ENCODE measurements around the gene ZFP91.

The ZFP91 gene

GRCh38 chr11:58649623-58650022, 70.8 kb downstream of the ZFP91 start:
- ChIA-PET POLR2A (ENCODE audit: low non-redundant PET) (no interaction called here), CTCF (interaction anchor here (0.5 kb wide), 1 partner anchor 233 kb away, joined by 3 read pairs; no protein-coding TSS in a partner anchor)
- TF ChIP-seq CTCF (conservative IDR thresholded peaks at IDR 0.05; ENCODE audit: low read depth), result no peak

GRCh38 chr11:58650496-58650895, 71.6 kb downstream of the ZFP91 start:
- no peak for TF ChIP-seq CTCF (conservative IDR thresholded peaks at IDR 0.05; ENCODE audit: low read depth)
- CTCF ChIA-PET, result interaction anchor here (1.6 kb wide), 1 partner anchor 138 kb away, joined by 3 read pairs; no protein-coding TSS in a partner anchor
- no peak overlapping the region for H3K27ac ChIP-seq
- POLR2A ChIA-PET (ENCODE audit: low non-redundant PET), result no interaction called here
- DNase-seq (ENCODE audit: low spot score), result no peak

More at GRCh38 chr11:58649623-58650022, 70.8 kb downstream of the ZFP91 start:
- H3K27ac ChIP-seq, result no peak overlapping the region
- DNase-seq (ENCODE audit: low spot score), result no peak

- DNase-seq (ENCODE audit: low spot score), result no peak
- POLR2A ChIA-PET (ENCODE audit: low non-redundant PET), result no interaction called here
- H3K27ac ChIP-seq, result no peak overlapping the region
- CTCF ChIA-PET, result interaction anchor here (2.9 kb wide), 1 partner anchor 24 kb away, joined by 9 read pairs; no protein-coding TSS in a partner anchor
- TF ChIP-seq CTCF (conservative IDR thresholded peaks at IDR 0.05; ENCODE audit: low read depth), result no peak
Observed at GRCh38 chr11:58652726-58653280, 73.9 kb downstream of the ZFP91 start.

- peak; percentile 76 for DNase-seq (ENCODE audit: low spot score)
- POLR2A ChIA-PET (ENCODE audit: low non-redundant PET), result no interaction called here
Observed at GRCh38 chr11:58654079-58654907, 75.4 kb downstream of the ZFP91 start.

GRCh38 chr11:58654908-58655296, 76.0 kb downstream of the ZFP91 start:
- H3K27ac ChIP-seq, result no peak overlapping the region
- TF ChIP-seq CTCF (conservative IDR thresholded peaks at IDR 0.05; ENCODE audit: low read depth), result no peak
- no peak for DNase-seq (ENCODE audit: low spot score)
- ChIA-PET POLR2A (ENCODE audit: low non-redundant PET) (no interaction called here), CTCF (interaction anchor here (0.6 to 2.9 kb wide), 4 partner anchors 26 to 944 kb away, joined by 3 to 9 read pairs (median 4); no protein-coding TSS in a partner anchor)

More at GRCh38 chr11:58654079-58654907, 75.4 kb downstream of the ZFP91 start:
- peak; percentile 81 for TF ChIP-seq CTCF (conservative IDR thresholded peaks at IDR 0.05; ENCODE audit: low read depth)
- no peak overlapping the region for H3K27ac ChIP-seq
- CTCF ChIA-PET, result interaction anchor here (0.6 to 2.9 kb wide), 4 partner anchors 26 to 944 kb away, joined by 3 to 9 read pairs (median 4); no protein-coding TSS in a partner anchor

GRCh38 chr11:58656348-58656747, 77.5 kb downstream of the ZFP91 start:
- ChIA-PET CTCF (no interaction called here), POLR2A (ENCODE audit: low non-redundant PET) (no interaction called here)
- no peak for TF ChIP-seq CTCF (conservative IDR thresholded peaks at IDR 0.05; ENCODE audit: low read depth)
- no peak overlapping the region for H3K27ac ChIP-seq
- DNase-seq (ENCODE audit: low spot score), result no peak
